KOPT-K1 (cell line): ENCODE data around the gene NXNL1.

Experiments
- H3K27ac ChIP-seq: fragments of 200-600 bp; sonication (generic); 2 replicates; pipeline ENCODE4 v1.5.1; 2016; ENCODE audit warnings: antibody characterized with exemption, mild to moderate bottlenecking, low read depth, low read length; ENCODE audit not compliant: poor library complexity, severe bottlenecking
- H3K36me3 ChIP-seq: fragments of 200-600 bp; sonication (generic); 2 replicates; pipeline ENCODE4 v1.5.1; 2017; ENCODE audit warnings: antibody characterized with exemption, mild to moderate bottlenecking, low read length, moderate library complexity; ENCODE audit not compliant: insufficient read depth
- H3K9me3 ChIP-seq: fragments of 200-600 bp; sonication (generic); 2 replicates; pipeline ENCODE4 v1.5.1; 2017; ENCODE audit warnings: antibody characterized with exemption, low read length, mild to moderate bottlenecking; ENCODE audit not compliant: insufficient read depth, poor library complexity, severe bottlenecking

NXNL1 gene

GRCh38 chr19:17451820-17452219 is 8.9 kb downstream of the NXNL1 start:
- H3K36me3 ChIP-seq: no peaks in the 10 kb centered on the region

DNA sequence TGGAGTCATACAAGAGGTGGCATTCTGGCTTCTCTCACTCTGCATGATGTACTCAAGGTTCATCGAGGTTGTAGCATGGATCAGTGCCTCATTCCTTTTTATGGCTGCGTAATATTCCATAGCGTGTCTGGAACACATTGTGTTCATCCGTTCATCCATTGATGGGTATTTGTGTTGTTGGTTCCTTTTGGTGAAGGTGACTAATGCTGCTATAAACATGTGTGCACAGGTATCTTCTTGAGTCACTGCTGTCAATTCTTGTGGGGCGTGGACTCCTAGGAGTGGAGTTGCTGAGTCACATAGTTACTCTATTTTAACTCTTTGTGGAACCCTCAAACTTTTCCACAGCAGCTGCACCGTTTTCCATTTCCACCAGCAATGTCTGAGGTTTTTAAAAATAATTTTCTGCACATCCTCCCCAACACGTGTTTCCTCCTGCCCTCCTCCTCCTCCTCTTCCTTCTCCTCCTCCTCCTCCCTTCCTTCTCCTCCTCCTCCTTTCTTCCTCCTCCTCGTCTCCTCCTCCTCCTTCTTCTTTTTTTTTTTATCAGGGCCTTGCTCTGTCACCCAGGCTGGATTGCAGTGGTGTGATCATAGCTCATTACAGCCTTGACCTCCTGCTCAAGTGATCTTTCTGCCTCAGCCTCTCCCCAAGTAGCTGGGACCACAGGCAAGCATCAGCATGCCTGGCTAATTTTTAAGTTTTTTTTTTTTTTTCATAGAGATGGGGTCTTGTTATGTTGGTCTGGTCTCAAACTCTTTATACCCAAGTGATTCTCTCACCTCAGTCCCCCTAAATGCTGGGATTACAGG is 10.3 kb downstream of the NXNL1 start:
- H3K27ac ChIP-seq: no peak overlapping the region
- no peaks in the 10 kb centered on the region for H3K9me3 ChIP-seq
- no peaks in the 10 kb centered on the region for H3K36me3 ChIP-seq

More at GRCh38 chr19:17451820-17452219, 8.9 kb downstream of the NXNL1 start:
- Histone ChIP-seq H3K27ac (no peak overlapping the region), H3K9me3 (no peaks in the 10 kb centered on the region)

DNA sequence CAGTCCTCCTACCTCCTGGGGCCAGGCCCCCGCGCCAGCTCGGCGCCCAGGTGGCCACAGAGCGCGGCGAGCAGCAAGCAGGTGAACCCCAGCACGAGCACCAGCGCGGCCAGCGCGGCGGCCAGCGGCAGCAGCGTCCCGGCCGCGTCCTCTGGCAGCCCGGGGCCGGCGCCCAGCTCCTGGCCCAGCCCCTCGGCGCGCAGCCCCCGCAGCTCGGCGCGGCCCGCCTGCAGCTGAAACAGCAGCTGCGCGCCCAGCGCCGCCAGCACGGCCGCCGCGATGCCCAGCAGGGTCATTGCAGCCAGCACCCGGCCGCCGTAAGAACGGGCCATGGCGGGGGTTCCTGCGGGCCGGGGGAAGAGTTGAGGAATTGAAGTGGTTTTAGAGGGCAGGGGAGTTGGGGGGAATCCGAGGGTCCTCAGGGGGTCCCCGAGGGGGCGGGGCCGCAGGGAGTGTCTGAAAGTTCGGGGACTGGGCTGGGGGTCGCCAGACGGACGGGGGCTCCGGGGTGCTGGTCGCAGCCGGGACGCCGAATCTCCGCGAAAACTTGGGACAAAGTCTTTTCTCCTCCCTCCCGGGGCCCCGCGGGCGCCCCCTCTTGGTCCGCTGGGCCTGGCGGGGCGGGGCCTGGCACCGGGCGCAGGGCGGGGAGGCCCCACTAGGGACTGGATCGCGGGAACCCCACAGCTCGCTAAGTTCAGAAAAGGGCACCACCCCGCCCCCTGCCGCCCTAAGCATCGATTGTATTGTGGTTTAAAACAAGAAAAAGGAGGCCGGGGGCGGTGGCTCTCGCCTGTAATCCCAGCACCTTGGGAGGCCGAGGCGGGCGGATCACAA is 12.4 kb downstream of the NXNL1 start, which contains the start of gene TMEM221:
TMEM221 (minus strand) TSS at position 538 of the 837 bp plus-strand sequence; CDS start at position 332, 206 bp downstream.
- no peak within 1 kb of the TSS for H3K27ac ChIP-seq
- no peaks in the 10 kb centered on the region for H3K9me3 ChIP-seq
- H3K36me3 ChIP-seq: no peaks in the 10 kb centered on the region

GRCh38 chr19:17447704-17448130 is 13.0 kb downstream of the NXNL1 start:
- no peaks in the 10 kb centered on the region for H3K9me3 ChIP-seq
- H3K27ac ChIP-seq: no peak overlapping the region
- H3K36me3 ChIP-seq: no peaks in the 10 kb centered on the region

DNA sequence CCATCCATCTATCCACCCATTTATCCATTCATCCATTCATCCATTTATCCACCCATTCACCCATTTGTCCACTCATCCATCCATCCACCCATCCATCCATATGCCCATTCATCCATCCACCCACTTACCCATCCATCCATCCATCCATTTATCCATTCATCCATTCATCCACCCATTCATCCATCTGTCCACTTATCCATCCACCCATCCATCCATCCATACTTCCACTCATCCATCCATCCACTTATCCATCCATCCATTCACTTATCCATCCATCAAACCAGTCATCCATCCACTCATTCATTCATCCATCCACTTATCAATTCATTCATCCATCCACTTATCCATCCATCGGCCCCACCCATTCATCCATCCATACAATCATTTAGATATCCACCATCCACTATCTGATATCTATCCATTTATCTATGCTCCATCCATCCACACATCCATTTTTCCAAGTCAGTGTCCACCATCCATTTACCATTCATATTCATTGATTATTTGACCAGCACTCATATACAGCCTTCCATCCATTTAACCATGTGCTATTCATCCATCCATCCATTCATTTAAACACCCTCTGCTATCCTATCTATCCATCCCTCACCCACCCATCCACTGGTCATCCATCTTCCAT is 15.1 kb downstream of the NXNL1 start:
- Histone ChIP-seq H3K9me3 (no peaks in the 10 kb centered on the region), H3K36me3 (no peaks in the 10 kb centered on the region), H3K27ac (no peak overlapping the region)

DNA sequence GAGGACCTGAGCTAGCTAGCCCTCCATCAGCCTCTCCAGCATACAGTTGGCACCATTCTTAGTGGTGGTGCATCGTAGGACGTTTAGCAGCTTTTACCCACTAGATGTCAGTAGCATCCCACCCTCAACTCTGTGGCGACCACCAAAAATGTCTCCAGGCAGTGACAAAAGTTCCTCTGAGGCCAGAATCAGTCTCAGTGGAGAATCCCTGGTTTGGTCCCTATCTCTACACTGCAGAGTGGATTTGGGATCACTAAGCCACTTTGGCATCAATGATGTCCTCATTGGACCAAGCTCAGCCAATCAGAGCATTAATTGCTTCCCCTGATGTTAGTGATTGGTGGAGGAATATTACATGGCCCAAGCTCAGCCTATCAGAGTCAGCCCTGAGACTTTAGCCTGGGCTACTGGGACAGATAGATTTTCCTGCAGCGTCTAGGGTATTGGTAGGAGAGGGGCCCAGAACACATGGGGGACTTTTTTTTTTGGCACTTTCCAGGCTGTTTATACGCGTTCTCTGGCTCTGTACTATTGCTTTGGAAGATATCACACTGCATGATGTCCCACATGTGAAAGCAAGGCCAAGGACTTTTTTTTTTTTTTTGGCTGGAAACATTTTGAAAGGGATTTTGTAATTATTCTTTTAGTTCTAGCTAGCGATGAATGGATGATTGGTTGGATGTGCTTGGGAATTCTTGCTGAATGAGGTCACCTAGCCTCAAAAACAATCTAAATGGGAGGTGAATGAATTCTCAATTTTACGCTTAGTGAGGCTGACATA is 19.3 kb downstream of the NXNL1 start:
- no peaks in the 10 kb centered on the region for H3K36me3 ChIP-seq

GRCh38 chr19:17436874-17437267 is 23.9 kb downstream of the NXNL1 start:
- Histone ChIP-seq H3K27ac (no peak overlapping the region), H3K36me3 (no peaks in the 10 kb centered on the region), H3K9me3 (no peaks in the 10 kb centered on the region)

More for the DNA sequence above, 19.3 kb downstream of the NXNL1 start:
- Histone ChIP-seq H3K9me3 (no peaks in the 10 kb centered on the region), H3K27ac (no peak overlapping the region)

- H3K9me3 ChIP-seq: no peaks in the 10 kb centered on the region
Observed at GRCh38 chr19:17436094-17436873, 24.4 kb downstream of the NXNL1 start.

DNA sequence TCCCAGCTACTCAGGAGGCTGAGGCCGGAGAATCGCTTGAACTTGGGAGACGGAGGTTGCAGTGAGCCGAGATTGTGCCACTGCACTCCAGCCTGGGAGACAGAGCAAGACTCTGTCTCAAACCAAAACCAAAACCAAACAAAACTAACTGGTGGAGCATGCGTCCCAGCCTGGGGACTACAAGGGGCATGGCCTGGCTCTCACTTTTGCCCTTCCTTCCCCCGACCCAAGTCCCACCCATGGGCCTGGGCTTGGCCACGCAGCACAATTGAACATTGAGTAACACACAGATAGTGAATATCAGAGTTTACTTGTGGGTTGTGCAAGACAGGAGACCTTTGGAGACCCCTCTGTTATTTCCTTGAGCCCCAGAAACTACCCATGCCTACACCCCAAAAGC is 25.5 kb downstream of the NXNL1 start:
- Histone ChIP-seq H3K9me3 (no peaks in the 10 kb centered on the region), H3K27ac (no peak overlapping the region), H3K36me3 (no peaks in the 10 kb centered on the region)

More at GRCh38 chr19:17436094-17436873, 24.4 kb downstream of the NXNL1 start:
- H3K27ac ChIP-seq: no peak overlapping the region
- no peaks in the 10 kb centered on the region for H3K36me3 ChIP-seq

DNA sequence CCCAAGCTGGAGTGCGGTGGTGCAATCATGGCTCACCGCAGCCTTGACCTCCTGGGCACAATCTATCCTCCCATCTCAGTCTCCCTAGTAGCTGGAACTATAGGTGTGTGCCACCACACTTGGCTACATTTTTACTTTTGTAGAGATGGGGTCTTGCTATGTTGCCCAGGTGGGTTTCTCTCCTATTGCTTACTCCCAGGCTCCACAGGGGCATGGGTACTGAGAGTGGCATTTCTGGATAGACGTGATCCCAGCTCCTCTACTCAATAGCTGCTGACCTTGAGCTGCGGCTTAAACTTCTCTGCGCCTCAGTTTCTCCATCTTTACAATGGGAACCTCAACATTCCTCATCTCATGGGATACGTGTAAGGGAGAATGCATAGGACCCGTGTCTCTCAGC is 29.3 kb downstream of the NXNL1 start:
- H3K36me3 ChIP-seq: no peaks in the 10 kb centered on the region
- no peak overlapping the region for H3K27ac ChIP-seq
- H3K9me3 ChIP-seq: no peaks in the 10 kb centered on the region

DNA sequence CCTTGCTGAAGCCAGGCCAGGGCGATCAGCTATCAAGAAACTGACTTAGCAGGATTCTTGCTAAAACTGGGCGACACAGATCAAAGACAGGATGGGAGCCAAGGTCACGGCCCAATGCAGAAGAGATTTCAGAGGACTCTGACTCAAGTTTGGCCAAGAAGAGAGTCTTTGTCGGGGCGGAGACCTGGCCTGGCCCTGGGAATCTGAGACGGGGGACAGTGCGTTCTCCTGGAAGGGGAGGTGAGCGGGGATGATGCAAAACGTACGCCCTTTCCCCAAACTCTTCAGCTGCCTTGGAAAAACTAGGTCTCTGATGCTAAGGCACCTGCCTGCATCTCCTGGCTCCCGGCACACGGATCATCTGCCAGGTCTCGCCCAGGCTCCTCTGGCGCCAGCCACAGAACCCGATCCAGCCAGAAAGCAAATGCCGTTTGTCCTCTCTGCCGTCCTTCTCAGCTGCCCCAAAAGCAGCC is 31.0 kb downstream of the NXNL1 start:
- Histone ChIP-seq H3K36me3 (no peaks in the 10 kb centered on the region), H3K9me3 (no peaks in the 10 kb centered on the region), H3K27ac (no peak overlapping the region)

- H3K27ac ChIP-seq: no peak overlapping the region
- no peaks in the 10 kb centered on the region for H3K9me3 ChIP-seq
- no peaks in the 10 kb centered on the region; the same call in 1 of the 2 replicates for H3K36me3 ChIP-seq
Observed at GRCh38 chr19:17424743-17425365, 35.9 kb downstream of the NXNL1 start.

DNA sequence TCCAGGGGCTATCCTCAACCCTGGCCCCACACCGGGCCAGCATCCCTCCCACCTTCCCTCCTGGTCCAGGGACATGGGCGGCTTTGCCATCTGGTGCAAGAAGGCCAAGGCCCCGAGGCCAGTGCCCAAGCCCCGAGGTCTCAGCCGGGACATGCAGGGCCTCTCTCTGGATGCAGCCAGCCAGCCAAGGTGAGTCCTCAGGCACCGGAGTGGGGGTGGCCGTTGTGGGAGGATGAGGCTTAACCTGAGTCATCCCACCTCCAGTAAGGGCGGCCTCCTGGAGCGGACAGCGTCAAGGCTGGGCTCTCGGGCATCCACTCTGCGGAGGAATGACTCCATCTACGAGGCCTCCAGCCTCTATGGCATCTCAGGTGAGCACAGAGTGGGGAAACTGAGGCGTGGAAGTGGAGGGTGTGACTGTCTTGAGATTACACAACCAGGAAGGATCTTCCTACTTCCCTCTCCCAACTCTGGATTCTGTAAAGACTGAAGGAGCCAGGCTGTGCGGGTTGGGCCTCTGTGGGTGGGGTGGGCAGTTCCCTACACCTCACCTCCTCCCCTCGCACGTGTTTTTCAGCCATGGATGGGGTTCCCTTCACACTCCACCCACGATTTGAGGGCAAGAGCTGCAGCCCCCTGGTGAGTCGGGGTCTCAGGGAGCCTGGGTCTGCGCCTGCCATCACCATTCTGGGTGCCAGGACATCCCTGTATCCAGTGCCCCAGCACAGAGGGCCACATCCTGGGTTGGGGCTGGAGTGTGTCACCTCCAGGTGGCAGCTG is 37.1 kb downstream of the NXNL1 start:
- H3K36me3 ChIP-seq: no peaks in the 10 kb centered on the region; the same call in 1 of the 2 replicates
- H3K9me3 ChIP-seq: no peaks in the 10 kb centered on the region
- H3K27ac ChIP-seq: no peak overlapping the region
